ENCODE measurements around the gene PON2.

The PON2 gene

DNA sequence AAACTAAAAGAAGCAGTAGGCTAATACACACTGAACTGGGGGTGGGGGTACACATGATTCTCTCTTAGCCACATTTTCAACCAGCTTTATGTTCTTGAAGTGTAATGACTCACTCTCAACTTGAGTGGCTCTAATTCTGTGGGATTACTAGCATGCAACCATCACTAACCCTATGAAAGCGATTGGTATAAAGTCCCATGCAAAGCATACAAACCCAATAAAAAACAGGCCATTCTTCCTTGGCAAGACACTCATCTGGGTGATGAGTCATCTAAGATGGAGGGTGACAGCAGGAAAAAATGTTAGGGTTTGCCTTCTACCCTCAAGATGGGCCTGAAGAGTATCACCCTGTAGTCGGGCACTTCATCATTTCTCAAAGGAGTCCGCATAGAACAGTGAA, 23.8 kb downstream of the PON2 start:
- DNase-seq (ENCODE audit: low read depth): peak; percentile 14
- TF ChIP-seq, protein P1, sequence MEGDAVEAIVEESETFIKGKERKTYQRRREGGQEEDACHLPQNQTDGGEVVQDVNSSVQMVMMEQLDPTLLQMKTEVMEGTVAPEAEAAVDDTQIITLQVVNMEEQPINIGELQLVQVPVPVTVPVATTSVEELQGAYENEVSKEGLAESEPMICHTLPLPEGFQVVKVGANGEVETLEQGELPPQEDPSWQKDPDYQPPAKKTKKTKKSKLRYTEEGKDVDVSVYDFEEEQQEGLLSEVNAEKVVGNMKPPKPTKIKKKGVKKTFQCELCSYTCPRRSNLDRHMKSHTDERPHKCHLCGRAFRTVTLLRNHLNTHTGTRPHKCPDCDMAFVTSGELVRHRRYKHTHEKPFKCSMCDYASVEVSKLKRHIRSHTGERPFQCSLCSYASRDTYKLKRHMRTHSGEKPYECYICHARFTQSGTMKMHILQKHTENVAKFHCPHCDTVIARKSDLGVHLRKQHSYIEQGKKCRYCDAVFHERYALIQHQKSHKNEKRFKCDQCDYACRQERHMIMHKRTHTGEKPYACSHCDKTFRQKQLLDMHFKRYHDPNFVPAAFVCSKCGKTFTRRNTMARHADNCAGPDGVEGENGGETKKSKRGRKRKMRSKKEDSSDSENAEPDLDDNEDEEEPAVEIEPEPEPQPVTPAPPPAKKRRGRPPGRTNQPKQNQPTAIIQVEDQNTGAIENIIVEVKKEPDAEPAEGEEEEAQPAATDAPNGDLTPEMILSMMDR (IDR thresholded peaks at IDR 0.05; ENCODE audit: insufficient read depth, low read depth, low read length, missing control alignments): no peak
- no peak overlapping the region for H3K4me3 ChIP-seq (ENCODE audit: low read length)

- DNase-seq (ENCODE audit: low read depth): no peak
- H3K4me3 ChIP-seq (ENCODE audit: low read length): no peak overlapping the region
- TF ChIP-seq, protein P1 (IDR thresholded peaks at IDR 0.05; ENCODE audit: insufficient read depth, low read depth, low read length, missing control alignments): no peak
These were observed 27.1 kb downstream of the PON2 start for GRCh38 chr7:95407751-95408150.

GRCh38 chr7:95405800-95406199, 29.0 kb downstream of the PON2 start:
- TF ChIP-seq, protein P1 (IDR thresholded peaks at IDR 0.05; ENCODE audit: insufficient read depth, low read depth, low read length, missing control alignments): no peak
- DNase-seq (ENCODE audit: low read depth): no peak
- no peak overlapping the region for H3K4me3 ChIP-seq (ENCODE audit: low read length)

DNA sequence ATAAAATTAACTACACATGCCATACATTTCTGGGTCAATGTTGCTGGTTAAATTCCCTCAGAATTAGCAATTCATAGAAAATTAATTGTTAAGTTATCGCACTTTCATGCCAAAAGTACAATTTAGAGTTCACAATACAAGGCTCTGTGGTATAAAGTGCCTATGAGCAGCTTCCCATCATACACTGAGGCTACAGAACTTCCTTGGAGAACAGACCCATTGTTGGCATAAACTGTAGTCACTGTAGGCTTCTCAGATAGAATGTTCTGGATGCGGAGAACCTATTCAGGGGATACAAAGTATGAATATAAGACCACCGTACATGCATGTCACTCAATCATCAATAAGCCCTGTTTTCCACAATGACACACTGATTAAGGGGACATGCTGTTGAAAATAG, 29.6 kb downstream of the PON2 start:
- TF ChIP-seq, protein P1 (IDR thresholded peaks at IDR 0.05; ENCODE audit: insufficient read depth, low read depth, low read length, missing control alignments): no peak
- H3K4me3 ChIP-seq (ENCODE audit: low read length): no peak overlapping the region
- DNase-seq (ENCODE audit: low read depth): no peak

- no peak overlapping the region for H3K4me3 ChIP-seq (ENCODE audit: low read length)
- TF ChIP-seq, protein P1 (IDR thresholded peaks at IDR 0.05; ENCODE audit: insufficient read depth, low read depth, low read length, missing control alignments): no peak
- DNase-seq (ENCODE audit: low read depth): no peak
These were observed 30.4 kb downstream of the PON2 start for GRCh38 chr7:95404316-95404865.

- H3K4me3 ChIP-seq (ENCODE audit: low read length): no peak overlapping the region
- DNase-seq (ENCODE audit: low read depth): no peak
These were observed 36.5 kb downstream of the PON2 start for GRCh38 chr7:95398155-95398940.

More at GRCh38 chr7:95398155-95398940, 36.5 kb downstream of the PON2 start:
- TF ChIP-seq, protein P1 (IDR thresholded peaks at IDR 0.05; ENCODE audit: insufficient read depth, low read depth, low read length, missing control alignments): no peak

Data from epithelial cell of esophagus (primary cell).